ENCODE data around the gene SNAP29.
"Not testable (repeated sequence)": the region's sequence is repeated elsewhere in the genome, so short reads cannot be mapped to it uniquely, and the experiment has no call there.

SNAP29 gene

GRCh38 chr22:20904008-20904979 is 45.5 kb downstream of the SNAP29 start:
- Histone ChIP-seq H3K4me1 (ENCODE audit: control insufficient read depth, insufficient read depth, low read length, unreplicated experiment) (peaks cover 18% of the 10 kb centered on the region), H3K27ac (ENCODE audit: low read depth, low read length) (peak overlapping the region; percentile 80), H3K4me3 (ENCODE audit: low read depth, low read length) (peak overlapping the region; percentile 20), H2AFZ (ENCODE audit: low read length, unreplicated experiment) (no peak overlapping the region), H3K79me2 (ENCODE audit: control insufficient read depth, insufficient read depth, low read length, unreplicated experiment) (no peaks in the 10 kb centered on the region), H3K36me3 (ENCODE audit: insufficient read depth, low read length) (no peaks in the 10 kb centered on the region), H3K27me3 (ENCODE audit: insufficient read depth, low read length) (no peaks in the 10 kb centered on the region)

- Histone ChIP-seq H2AFZ (ENCODE audit: low read length, unreplicated experiment) (no peak overlapping the region), H3K4me3 (ENCODE audit: low read depth, low read length) (peak overlapping the region; percentile 20), H3K27ac (ENCODE audit: low read depth, low read length) (peak overlapping the region; percentile 80), H3K79me2 (ENCODE audit: control insufficient read depth, insufficient read depth, low read length, unreplicated experiment) (no peaks in the 10 kb centered on the region), H3K36me3 (ENCODE audit: insufficient read depth, low read length) (no peaks in the 10 kb centered on the region), H3K27me3 (ENCODE audit: insufficient read depth, low read length) (no peaks in the 10 kb centered on the region), H3K4me1 (ENCODE audit: control insufficient read depth, insufficient read depth, low read length, unreplicated experiment) (peaks cover 18% of the 10 kb centered on the region)
These were observed 46.2 kb downstream of the SNAP29 start for GRCh38 chr22:20904980-20905355.

GRCh38 chr22:20905415-20906386 is 46.9 kb downstream of the SNAP29 start:
- no peaks in the 10 kb centered on the region for H3K79me2 ChIP-seq (ENCODE audit: control insufficient read depth, insufficient read depth, low read length, unreplicated experiment)
- H3K4me3 ChIP-seq (ENCODE audit: low read depth, low read length): no peak overlapping the region
- peak overlapping the region; percentile 80 for H3K27ac ChIP-seq (ENCODE audit: low read depth, low read length)
- H3K4me1 ChIP-seq (ENCODE audit: control insufficient read depth, insufficient read depth, low read length, unreplicated experiment): peaks cover 18% of the 10 kb centered on the region
- H3K27me3 ChIP-seq (ENCODE audit: insufficient read depth, low read length): no peaks in the 10 kb centered on the region
- H2AFZ ChIP-seq (ENCODE audit: low read length, unreplicated experiment): no peak overlapping the region
- no peaks in the 10 kb centered on the region for H3K36me3 ChIP-seq (ENCODE audit: insufficient read depth, low read length)

- no peaks in the 10 kb centered on the region for H3K36me3 ChIP-seq (ENCODE audit: insufficient read depth, low read length)
- no peak overlapping the region for H3K27ac ChIP-seq (ENCODE audit: low read depth, low read length)
These were observed 47.6 kb downstream of the SNAP29 start for GRCh38 chr22:20906387-20906767.

GRCh38 chr22:20908717-20909116 is 49.9 kb downstream of the SNAP29 start:
- H3K27me3 ChIP-seq (ENCODE audit: insufficient read depth, low read length); H3K79me2 ChIP-seq (ENCODE audit: control insufficient read depth, insufficient read depth, low read length, unreplicated experiment); H3K27ac ChIP-seq (ENCODE audit: low read depth, low read length); H3K36me3 ChIP-seq (ENCODE audit: insufficient read depth, low read length); H3K4me3 ChIP-seq (ENCODE audit: low read depth, low read length); H2AFZ ChIP-seq (ENCODE audit: low read length, unreplicated experiment): not testable (repeated sequence)
- peaks cover 18% of the 10 kb centered on the region for H3K4me1 ChIP-seq (ENCODE audit: control insufficient read depth, insufficient read depth, low read length, unreplicated experiment)

More at GRCh38 chr22:20906387-20906767, 47.6 kb downstream of the SNAP29 start:
- Histone ChIP-seq H3K4me1 (ENCODE audit: control insufficient read depth, insufficient read depth, low read length, unreplicated experiment) (peaks cover 18% of the 10 kb centered on the region), H3K27me3 (ENCODE audit: insufficient read depth, low read length) (no peaks in the 10 kb centered on the region), H3K4me3 (ENCODE audit: low read depth, low read length) (no peak overlapping the region), H3K79me2 (ENCODE audit: control insufficient read depth, insufficient read depth, low read length, unreplicated experiment) (no peaks in the 10 kb centered on the region), H2AFZ (ENCODE audit: low read length, unreplicated experiment) (no peak overlapping the region)

- peaks cover 12% of the 10 kb centered on the region for H3K4me1 ChIP-seq (ENCODE audit: control insufficient read depth, insufficient read depth, low read length, unreplicated experiment)
- H3K27ac ChIP-seq (ENCODE audit: low read depth, low read length): no peak overlapping the region
- H3K36me3 ChIP-seq (ENCODE audit: insufficient read depth, low read length): no peaks in the 10 kb centered on the region
- H3K4me3 ChIP-seq (ENCODE audit: low read depth, low read length): no peak overlapping the region
- no peaks in the 10 kb centered on the region for H3K79me2 ChIP-seq (ENCODE audit: control insufficient read depth, insufficient read depth, low read length, unreplicated experiment)
- H2AFZ ChIP-seq (ENCODE audit: low read length, unreplicated experiment): no peak overlapping the region
- H3K27me3 ChIP-seq (ENCODE audit: insufficient read depth, low read length): no peaks in the 10 kb centered on the region
These were observed 50.9 kb downstream of the SNAP29 start for GRCh38 chr22:20909543-20910303.

GRCh38 chr22:20912494-20912893 is 53.7 kb downstream of the SNAP29 start:
- no peak overlapping the region for H3K27ac ChIP-seq (ENCODE audit: low read depth, low read length)

GRCh38 chr22:20916916-20917810 is 58.4 kb downstream of the SNAP29 start, which contains the start of gene CRKL:
Gene CRKL, plus strand, starts transcription at chr22:20917407. Its CDS starts 528 bp downstream, at chr22:20917935.
- H3K4me1 ChIP-seq (ENCODE audit: control insufficient read depth, insufficient read depth, low read length, unreplicated experiment): peaks cover 6% of the 10 kb centered on the region
- no peaks in the 10 kb centered on the region for H3K27me3 ChIP-seq (ENCODE audit: insufficient read depth, low read length)
- H2AFZ ChIP-seq (ENCODE audit: low read length, unreplicated experiment): peak within 1 kb of the TSS; percentile 100
- H3K27ac ChIP-seq (ENCODE audit: low read depth, low read length): peak within 1 kb of the TSS; percentile 55
- no peaks in the 10 kb centered on the region for H3K36me3 ChIP-seq (ENCODE audit: insufficient read depth, low read length)
- H3K4me3 ChIP-seq (ENCODE audit: low read depth, low read length): peak within 1 kb of the TSS; percentile 95
- peaks cover 45% of the 10 kb centered on the region for H3K79me2 ChIP-seq (ENCODE audit: control insufficient read depth, insufficient read depth, low read length, unreplicated experiment)

More at GRCh38 chr22:20912494-20912893, 53.7 kb downstream of the SNAP29 start:
- Histone ChIP-seq H3K36me3 (ENCODE audit: insufficient read depth, low read length) (no peaks in the 10 kb centered on the region), H3K4me1 (ENCODE audit: control insufficient read depth, insufficient read depth, low read length, unreplicated experiment) (no peaks in the 10 kb centered on the region), H2AFZ (ENCODE audit: low read length, unreplicated experiment) (no peak overlapping the region), H3K27me3 (ENCODE audit: insufficient read depth, low read length) (no peaks in the 10 kb centered on the region), H3K4me3 (ENCODE audit: low read depth, low read length) (no peak overlapping the region), H3K79me2 (ENCODE audit: control insufficient read depth, insufficient read depth, low read length, unreplicated experiment) (peaks cover 2% of the 10 kb centered on the region)

GRCh38 chr22:20918663-20919218 is 59.9 kb downstream of the SNAP29 start:
- Histone ChIP-seq H3K27ac (ENCODE audit: low read depth, low read length) (no peak overlapping the region), H3K4me3 (ENCODE audit: low read depth, low read length) (peak overlapping the region; percentile 95), H3K79me2 (ENCODE audit: control insufficient read depth, insufficient read depth, low read length, unreplicated experiment) (peaks cover 61% of the 10 kb centered on the region), H2AFZ (ENCODE audit: low read length, unreplicated experiment) (no peak overlapping the region), H3K4me1 (ENCODE audit: control insufficient read depth, insufficient read depth, low read length, unreplicated experiment) (peaks cover 9% of the 10 kb centered on the region), H3K27me3 (ENCODE audit: insufficient read depth, low read length) (no peaks in the 10 kb centered on the region), H3K36me3 (ENCODE audit: insufficient read depth, low read length) (no peaks in the 10 kb centered on the region)
